Epithelial cell of prostate (primary cell): ENCODE results near the gene PTPRK.

ENCODE experiments used
- DNase-seq: peaks from one replicate; pipeline ENCODE4 v3.0.0-alpha.2; 2011; ENCODE audit warnings: low read depth, low spot score
- H3K27ac ChIP-seq: fragments of 450-650 bp; 2 replicates; pipeline ENCODE4 v1.5.1; 2017; ENCODE audit warnings: mild to moderate bottlenecking

The PTPRK gene

GRCh38 chr6:128517124-128517523 lies 3.3 kb downstream of the PTPRK start:
- no peak for DNase-seq
- peak overlapping the region; percentile 97 for H3K27ac ChIP-seq

DNA sequence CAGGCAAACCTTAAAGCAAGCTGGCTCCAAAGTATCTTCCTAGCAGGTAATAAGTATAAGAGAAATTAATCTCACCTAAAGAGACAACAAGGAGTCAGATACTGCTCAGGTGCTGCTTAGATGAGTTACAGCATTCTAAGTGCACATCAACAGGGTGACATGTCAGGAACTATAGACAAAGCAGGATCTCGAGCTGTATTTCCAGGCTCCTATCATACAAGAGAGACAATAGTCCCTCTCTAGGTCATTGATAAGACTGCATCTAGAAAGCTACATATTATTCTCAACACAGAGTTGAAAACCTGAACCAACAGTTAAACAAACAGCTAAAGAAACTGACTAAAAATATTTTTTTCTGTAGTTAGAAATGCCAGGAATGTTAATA lies 3.9 kb downstream of the PTPRK start:
- DNase-seq: no peak
- H3K27ac ChIP-seq: peak overlapping the region; percentile 97

GRCh38 chr6:128515550-128516513 lies 4.6 kb downstream of the PTPRK start:
- DNase-seq: no peak

DNA sequence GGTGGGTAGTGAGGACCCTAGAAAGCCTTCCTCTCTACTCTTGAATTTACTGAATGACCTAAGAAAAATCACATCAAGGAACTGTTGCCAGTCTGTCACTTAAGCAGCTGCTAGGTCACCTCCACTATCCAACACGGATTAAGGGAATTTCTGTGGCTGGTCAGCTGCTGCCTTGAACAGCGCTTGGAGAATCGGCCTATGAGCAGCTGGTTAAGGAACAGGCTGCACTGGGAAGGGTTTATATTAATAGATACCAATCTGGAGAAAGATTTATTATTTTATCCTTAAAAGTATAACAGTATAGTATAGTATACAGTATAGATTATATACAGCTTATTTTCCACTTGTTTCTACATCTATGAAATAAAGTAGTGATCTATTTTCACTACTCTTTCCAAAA lies 6.5 kb downstream of the PTPRK start:
- DNase-seq: no peak
- peak overlapping the region; percentile 97 for H3K27ac ChIP-seq

More at GRCh38 chr6:128515550-128516513, 4.6 kb downstream of the PTPRK start:
- H3K27ac ChIP-seq: peak overlapping the region; percentile 97

DNA sequence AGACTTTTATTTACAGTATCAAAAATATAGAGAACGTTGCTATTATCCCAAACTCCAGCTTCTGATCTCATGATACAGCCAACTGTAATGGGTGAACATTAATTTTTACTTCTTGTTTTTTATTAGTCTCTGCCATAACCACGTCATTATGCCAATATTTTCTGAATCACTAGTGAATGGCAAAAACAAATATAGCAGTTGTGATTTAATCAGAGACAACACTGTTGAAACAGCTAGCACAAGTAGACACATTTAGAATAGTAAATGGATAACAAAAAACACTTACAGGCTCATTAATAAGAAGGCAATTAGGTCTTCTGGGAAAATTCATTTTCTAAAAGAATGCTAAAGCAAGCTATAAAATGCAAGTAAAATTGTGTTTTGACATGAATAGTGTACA lies 8.1 kb downstream of the PTPRK start:
- no peak for DNase-seq
- H3K27ac ChIP-seq: peak overlapping the region; percentile 97

DNA sequence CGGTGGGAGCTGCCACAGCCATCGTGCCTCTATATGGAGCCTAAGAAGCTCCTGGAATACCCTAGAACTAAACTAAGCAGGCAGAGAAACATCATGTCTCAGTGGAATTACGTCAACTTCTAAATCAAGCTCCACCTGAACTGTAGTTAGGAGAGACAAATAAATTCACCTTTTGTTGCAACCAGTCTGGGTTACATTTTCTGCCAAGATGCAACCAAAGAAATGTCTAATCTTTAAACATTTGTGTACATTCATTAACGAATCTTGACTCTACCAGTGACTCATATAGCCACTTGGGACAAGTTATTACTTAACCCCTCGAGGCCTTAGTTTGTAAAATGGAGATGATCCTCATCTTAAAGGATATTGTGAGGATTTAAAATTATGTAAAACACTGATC lies 8.9 kb downstream of the PTPRK start:
- DNase-seq: no peak
- peak overlapping the region; percentile 97 for H3K27ac ChIP-seq

- no peak for DNase-seq
- H3K27ac ChIP-seq: peak overlapping the region; percentile 97
Measured at GRCh38 chr6:128509709-128510108, 10.7 kb downstream of the PTPRK start.

DNA sequence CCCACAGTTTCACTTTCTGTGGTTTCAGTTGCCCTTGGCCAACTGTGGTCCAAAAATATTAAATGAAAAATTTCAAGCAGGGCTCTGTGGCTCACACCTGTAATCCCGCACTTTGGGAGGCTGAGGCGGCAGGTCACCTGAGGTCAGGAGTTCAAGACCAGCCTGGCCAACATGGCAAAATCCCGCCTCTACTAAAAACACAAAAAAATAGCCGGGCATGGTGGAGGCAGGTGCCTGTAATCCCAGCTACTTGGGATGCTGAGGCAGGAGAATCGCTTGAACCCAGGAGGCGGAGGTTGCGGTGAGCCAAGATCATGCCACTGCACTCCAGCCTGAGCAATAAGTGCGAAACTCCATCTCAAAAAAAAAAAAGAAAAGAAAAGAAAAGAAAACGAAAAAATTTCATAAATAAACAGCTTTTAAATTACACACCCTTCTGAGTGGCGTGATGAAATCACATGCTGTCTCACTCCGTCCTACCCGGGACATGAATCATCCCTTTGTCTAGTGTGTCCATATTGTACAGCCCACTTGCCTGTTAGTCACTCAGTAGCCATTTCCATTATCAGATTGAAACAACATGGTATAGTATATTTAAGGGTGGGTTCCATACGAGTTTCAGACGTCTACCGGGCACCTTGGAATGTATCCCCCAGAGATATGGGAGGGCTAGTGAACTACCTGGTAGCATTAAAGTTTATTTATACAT lies 11.7 kb downstream of the PTPRK start:
- H3K27ac ChIP-seq: peak overlapping the region; percentile 97
- peak; percentile 89 for DNase-seq

DNA sequence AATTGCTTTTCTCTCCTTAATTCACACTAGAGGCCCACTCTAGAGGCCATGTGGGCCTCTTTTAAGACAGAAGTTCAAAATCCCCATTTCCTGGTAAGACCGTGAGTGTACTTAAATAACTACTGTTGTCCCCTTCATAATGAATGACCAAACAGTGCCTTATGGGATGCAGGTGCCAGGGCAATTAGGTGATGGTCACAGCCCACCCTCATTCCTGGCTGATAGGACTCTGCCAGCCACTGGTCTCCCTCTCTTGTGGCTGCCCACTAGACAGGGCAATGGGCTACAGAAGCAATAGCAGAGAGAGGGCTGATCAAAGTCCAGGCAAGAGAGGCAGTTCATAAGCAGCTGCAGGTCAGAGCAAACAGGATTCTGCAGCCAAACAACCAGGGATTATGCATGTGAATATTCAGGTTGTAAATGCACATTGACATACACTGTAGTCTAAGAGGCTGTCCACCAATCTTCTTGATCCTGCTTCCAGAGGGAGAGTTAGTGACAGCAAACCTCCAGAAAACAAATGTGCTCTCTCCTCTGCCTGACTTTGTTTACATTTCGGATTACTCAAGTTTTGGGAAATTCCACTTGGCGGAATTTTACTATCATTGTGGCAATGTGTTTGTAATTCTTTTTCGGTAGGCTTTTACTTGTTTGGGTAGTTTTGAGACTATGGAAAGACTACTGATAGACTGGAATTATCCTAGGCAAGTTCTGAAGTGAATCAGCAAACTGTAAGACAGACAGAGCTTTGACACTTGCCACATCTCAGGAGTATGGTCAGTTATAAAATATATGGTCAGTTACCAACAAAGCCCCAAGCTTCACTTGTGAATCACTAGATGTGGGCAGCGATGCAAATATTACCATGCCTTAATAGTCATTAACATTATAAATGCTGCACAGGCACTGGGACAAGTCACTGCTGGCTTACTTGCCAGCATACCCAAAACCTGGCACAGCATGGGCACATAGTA lies 12.8 kb downstream of the PTPRK start:
- no peak for DNase-seq
- peak overlapping the region; percentile 97 for H3K27ac ChIP-seq

- no peak for DNase-seq
Measured at GRCh38 chr6:128505603-128506002, 14.8 kb downstream of the PTPRK start.

DNA sequence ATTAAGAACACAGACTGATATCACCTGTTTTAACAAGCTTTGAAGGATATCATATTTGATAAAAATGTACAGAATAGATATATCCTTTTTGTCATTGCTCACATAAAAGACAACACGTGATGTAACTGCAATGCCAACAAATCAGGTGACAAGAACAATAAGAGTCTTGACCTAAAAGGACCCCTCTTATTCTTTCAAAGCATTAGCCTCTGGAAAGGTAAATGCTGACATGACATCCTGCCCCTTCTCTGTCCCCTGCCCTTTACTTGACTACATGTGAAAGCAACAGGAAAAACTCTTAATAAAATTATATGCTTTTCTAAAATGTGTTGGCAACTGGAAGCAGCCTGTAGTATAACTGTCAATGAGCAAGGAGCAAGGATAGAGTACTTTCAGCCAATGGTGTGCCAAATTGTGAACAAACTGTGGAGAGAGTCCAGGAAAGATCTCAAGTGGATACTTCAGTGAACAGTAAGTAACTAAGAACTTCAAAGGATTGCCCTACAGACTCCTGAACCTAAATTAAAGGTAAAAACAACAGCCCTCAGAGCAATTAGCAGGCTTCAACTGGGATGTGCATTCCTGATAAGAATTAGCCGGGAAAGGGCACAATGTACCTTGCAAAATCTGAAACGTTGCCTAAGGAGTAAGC lies 16.3 kb downstream of the PTPRK start:
- H3K27ac ChIP-seq: peak overlapping the region; percentile 97
- DNase-seq: no peak

More at GRCh38 chr6:128505603-128506002, 14.8 kb downstream of the PTPRK start:
- peak overlapping the region; percentile 97 for H3K27ac ChIP-seq

- DNase-seq: no peak
- H3K27ac ChIP-seq: peak overlapping the region; percentile 92
Measured at GRCh38 chr6:128500749-128501600, 19.4 kb downstream of the PTPRK start.

GRCh38 chr6:128500014-128500413 lies 20.4 kb downstream of the PTPRK start:
- no peak for DNase-seq
- peak overlapping the region; percentile 92 for H3K27ac ChIP-seq

- no peak for DNase-seq
- H3K27ac ChIP-seq: peak overlapping the region; percentile 92
Measured at GRCh38 chr6:128499079-128499731, 21.2 kb downstream of the PTPRK start.

DNA sequence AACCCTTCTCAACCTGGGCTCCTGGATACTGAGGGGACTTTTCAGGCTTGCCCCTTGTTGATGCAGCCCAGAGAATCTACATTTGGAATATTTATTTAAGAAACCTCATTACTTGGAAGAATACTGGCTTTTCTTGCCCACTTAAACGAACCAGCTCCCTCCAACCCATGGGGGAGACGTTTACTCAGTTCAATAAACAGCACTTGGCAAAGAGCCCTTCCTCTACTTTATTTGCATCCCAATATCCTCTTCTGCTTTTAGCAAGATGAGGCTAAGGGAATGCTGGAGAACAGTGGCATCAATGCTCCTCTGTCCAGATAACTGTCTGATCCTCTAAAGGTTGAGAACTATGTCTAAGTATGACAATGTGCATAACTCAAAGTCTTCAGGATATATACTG lies 22.2 kb downstream of the PTPRK start:
- H3K27ac ChIP-seq: peak overlapping the region; percentile 92
- no peak for DNase-seq

GRCh38 chr6:128495536-128496333 lies 24.7 kb downstream of the PTPRK start:
- H3K27ac ChIP-seq: no peak overlapping the region
- no peak for DNase-seq

DNA sequence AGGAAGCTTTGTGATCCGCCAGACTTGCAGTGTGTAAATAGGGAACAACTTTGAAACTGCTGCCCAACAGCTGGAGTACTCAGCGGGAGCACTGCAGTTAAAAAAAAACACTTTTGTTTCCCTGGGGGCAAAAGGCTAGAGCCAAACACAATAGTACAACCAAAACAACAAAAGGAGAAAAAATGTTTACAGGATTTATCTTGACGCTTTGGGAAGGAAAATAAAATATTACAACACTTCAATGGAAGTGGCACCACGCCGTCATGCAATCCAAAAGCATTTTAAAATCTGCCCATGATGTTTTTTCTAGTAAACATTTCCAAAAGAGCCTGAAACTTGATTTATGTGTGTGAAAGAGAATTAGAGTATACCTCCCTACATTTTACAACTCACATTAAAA lies 26.0 kb downstream of the PTPRK start:
- peak overlapping the region; percentile 6 for H3K27ac ChIP-seq
- no peak for DNase-seq
